Trophoblast cell (in vitro differentiated cells and primary cell): ENCODE measurements around the gene HES1.

Experiments used
- DNase-seq, 2 donors: peaks; one replicate each; pipeline ENCODE4 v3.0.0-alpha.2; 2016
- H2AFZ ChIP-seq: 2 replicates; pipeline ENCODE4 v1.6.1; 2013; ENCODE audit warnings: low read length, moderate library complexity, mild to moderate bottlenecking; ENCODE audit not compliant: insufficient read depth, poor library complexity
- H2AK5ac ChIP-seq: 2 replicates; pipeline ENCODE4 v1.6.1; 2013; ENCODE audit warnings: mild to moderate bottlenecking, low read length
- H2BK120ac ChIP-seq: 2 replicates; pipeline ENCODE4 v1.6.1; 2013; ENCODE audit warnings: low read length, mild to moderate bottlenecking, moderate library complexity; ENCODE audit not compliant: insufficient read depth, poor library complexity
- H2BK12ac ChIP-seq: 2 replicates; pipeline ENCODE4 v1.6.1; 2013; ENCODE audit warnings: mild to moderate bottlenecking, low read length, moderate library complexity
- H2BK5ac ChIP-seq: 2 replicates; pipeline ENCODE4 v1.6.1; 2013; ENCODE audit warnings: low read length, low read depth, moderate library complexity, mild to moderate bottlenecking; ENCODE audit not compliant: poor library complexity
- H3K14ac ChIP-seq: 2 replicates; pipeline ENCODE4 v1.6.1; 2013; ENCODE audit warnings: mild to moderate bottlenecking, low read length
- H3K18ac ChIP-seq: 2 replicates; pipeline ENCODE4 v1.6.1; 2013; ENCODE audit warnings: mild to moderate bottlenecking, low read length
- H3K23ac ChIP-seq: 2 replicates; pipeline ENCODE4 v1.6.1; 2013; ENCODE audit warnings: low read length
- H3K27ac ChIP-seq: 2 replicates; pipeline ENCODE4 v1.5.1; 2013; ENCODE audit warnings: low read depth, mild to moderate bottlenecking, inconsistent platforms, low read length, moderate library complexity
- H3K27me3 ChIP-seq: 2 replicates; pipeline ENCODE4 v1.6.1; 2013; ENCODE audit warnings: inconsistent platforms, mild to moderate bottlenecking, low read length, moderate library complexity; ENCODE audit not compliant: insufficient read depth
- H3K36me3 ChIP-seq, 2 experiments: 1 replicate in 1 of 2; 2 replicates in 1 of 2; pipeline ENCODE4 v1.6.1; 2013; ENCODE audit warnings: low read length in 2 of 2, mild to moderate bottlenecking in 2 of 2, moderate library complexity in 1 of 2; ENCODE audit not compliant: insufficient read depth in 2 of 2, control insufficient read depth in 1 of 2
- H3K4ac ChIP-seq: 2 replicates; pipeline ENCODE4 v1.6.1; 2013; ENCODE audit warnings: low read depth, mild to moderate bottlenecking, low read length, moderate library complexity
- H3K4me1 ChIP-seq, 2 experiments: 1 replicate in 1 of 2; 2 replicates in 1 of 2; pipeline ENCODE4 v1.6.1; 2013; ENCODE audit warnings: low read length in 2 of 2, mild to moderate bottlenecking in 2 of 2, moderate library complexity in 1 of 2; ENCODE audit not compliant: insufficient read depth in 2 of 2, control insufficient read depth in 1 of 2
- H3K4me2 ChIP-seq: 2 replicates; pipeline ENCODE4 v1.6.1; 2013; ENCODE audit warnings: inconsistent platforms, mild to moderate bottlenecking, low read length, moderate library complexity
- H3K4me3 ChIP-seq: 2 replicates; pipeline ENCODE4 v1.5.1; 2013; ENCODE audit warnings: mild to moderate bottlenecking, low read depth, low read length, inconsistent platforms
- H3K79me1 ChIP-seq: one replicate; pipeline ENCODE4 v1.6.1; 2013; ENCODE audit warnings: low read length
- H3K79me2 ChIP-seq: 2 replicates; pipeline ENCODE4 v1.6.1; 2013; ENCODE audit warnings: low read length, mild to moderate bottlenecking; ENCODE audit not compliant: control insufficient read depth, insufficient read depth, poor library complexity
- H3K9ac ChIP-seq: 2 replicates; pipeline ENCODE4 v1.6.1; 2013; ENCODE audit warnings: mild to moderate bottlenecking, low read length
- H3K9me3 ChIP-seq: 2 replicates; pipeline ENCODE4 v1.6.1; 2013; ENCODE audit warnings: low read depth, mild to moderate bottlenecking, control low read depth, inconsistent platforms, low read length; ENCODE audit not compliant: insufficient read depth
- H4K12ac ChIP-seq: 2 replicates; pipeline ENCODE4 v1.6.1; 2013; ENCODE audit warnings: low read depth, mild to moderate bottlenecking, low read length, moderate library complexity
- H4K8ac ChIP-seq: 2 replicates; pipeline ENCODE4 v1.6.1; 2013; ENCODE audit warnings: low read depth, mild to moderate bottlenecking, low read length, moderate library complexity
- H4K91ac ChIP-seq: one replicate; pipeline ENCODE4 v1.6.1; 2013; ENCODE audit warnings: low read depth, mild to moderate bottlenecking, low read length, moderate library complexity
- WGBS: extraction: QIAGEN DNeasy Blood & Tissue Kit; methylation state at CpG from one replicate; pipeline ENCODE4 v1.1.7; 2013; ENCODE audit warnings: missing lambda C conversion rate; ENCODE audit not compliant: insufficient read length, insufficient coverage; ENCODE audit errors: extremely low coverage; 5-methylcytosine and 5-hydroxymethylcytosine counted together

HES1 gene

DNA sequence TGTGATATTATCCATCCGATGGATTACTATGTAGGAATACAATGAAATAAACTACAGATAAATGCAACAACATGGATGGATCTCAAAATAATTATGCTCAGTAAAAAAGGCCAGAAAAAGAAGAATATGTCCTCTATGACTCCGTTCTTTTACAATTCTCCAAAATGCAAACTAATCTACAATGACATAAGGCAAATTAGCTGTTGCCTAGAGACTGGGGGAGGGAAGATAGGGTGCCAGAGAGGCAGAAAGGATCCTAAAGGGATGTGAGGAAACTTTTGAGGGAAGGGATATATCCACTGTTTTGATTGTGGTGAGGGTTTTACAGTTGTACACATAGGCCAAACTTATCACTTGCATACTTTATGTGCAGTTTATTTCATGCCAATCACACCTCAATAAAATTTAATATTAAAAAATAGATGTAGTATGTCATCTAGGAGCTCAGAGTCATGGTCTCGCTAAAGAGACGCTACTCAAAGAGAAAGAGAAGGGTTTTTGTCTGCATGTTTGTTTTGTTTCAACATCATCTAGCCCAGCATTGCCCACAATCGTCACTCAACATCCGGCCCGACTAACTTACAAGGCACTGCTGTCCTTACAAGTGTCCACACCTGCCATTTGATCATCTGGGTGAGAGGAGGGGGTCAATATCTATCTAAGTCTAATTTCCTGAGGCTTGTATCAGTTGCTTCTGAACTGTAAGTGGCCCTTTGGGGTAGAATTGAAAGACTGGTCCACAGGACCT lies 29.5 kb downstream of the HES1 start:
- no peak overlapping the region for H3K14ac ChIP-seq
- WGBS: no CpG with 5 or more reads among the region's 7 CpGs

DNA sequence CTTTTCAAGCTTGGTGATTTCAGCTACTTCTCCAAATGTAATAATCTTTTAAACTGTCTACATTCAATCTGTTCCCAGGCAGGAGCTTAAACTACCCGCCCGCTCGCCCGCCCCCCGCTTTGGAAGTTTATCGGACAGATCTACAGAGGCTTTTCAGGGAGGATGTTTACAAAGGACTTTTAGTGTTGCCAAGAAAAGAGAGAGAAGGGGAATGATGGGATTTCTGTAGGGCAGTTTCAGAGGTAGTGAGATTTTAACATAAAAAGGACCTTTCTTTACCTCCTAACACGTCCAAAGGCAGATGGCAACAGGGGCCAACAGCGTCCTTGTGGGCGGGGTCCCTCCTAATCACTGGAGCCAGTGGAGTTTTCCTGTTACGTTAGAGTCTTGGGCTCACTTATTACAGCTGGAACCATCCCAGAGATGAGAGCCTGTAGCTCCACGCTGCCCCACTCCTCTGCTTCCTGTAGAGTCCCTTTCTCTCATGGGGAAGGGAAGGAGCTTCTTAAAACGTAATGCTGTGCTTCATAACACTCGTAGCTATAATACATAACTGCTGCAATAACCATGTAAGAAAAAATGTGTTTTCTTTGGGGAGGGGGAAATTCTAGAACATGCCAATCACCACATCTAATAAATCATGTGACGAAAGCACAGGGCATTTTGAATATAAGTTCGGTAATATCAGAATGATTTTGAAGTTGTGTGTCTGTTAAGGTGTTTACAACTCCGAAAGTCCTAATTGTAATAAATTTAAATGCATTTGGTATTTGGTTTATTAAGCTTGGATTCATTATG lies 30.9 kb downstream of the HES1 start:
- H4K91ac ChIP-seq: no peak overlapping the region

More for the DNA sequence above, 29.5 kb downstream of the HES1 start:
- Histone ChIP-seq H3K4me1 (peaks cover 0 to 2% of the 10 kb centered on the region in 2 experiments), H4K91ac (no peak overlapping the region), H3K9me3 (no peaks in the 10 kb centered on the region), H3K4me2 (no peak overlapping the region), H2BK5ac (no peak overlapping the region), H2AFZ (no peak overlapping the region), H3K18ac (no peak overlapping the region), H3K36me3 (no peaks in the 10 kb centered on the region), H3K23ac (no peak overlapping the region), H3K4me3 (no peak overlapping the region), H4K8ac (no peak overlapping the region), H3K9ac (no peak overlapping the region), H2AK5ac (peak overlapping the region; percentile 40), H4K12ac (no peak overlapping the region), H3K79me1 (peaks cover 3% of the 10 kb centered on the region), H2BK120ac (no peak overlapping the region), H2BK12ac (no peak overlapping the region), H3K27ac (no peak overlapping the region), H3K79me2 (no peaks in the 10 kb centered on the region), H3K27me3 (no peaks in the 10 kb centered on the region), H3K4ac (no peak overlapping the region)
- no peak for DNase-seq

DNA sequence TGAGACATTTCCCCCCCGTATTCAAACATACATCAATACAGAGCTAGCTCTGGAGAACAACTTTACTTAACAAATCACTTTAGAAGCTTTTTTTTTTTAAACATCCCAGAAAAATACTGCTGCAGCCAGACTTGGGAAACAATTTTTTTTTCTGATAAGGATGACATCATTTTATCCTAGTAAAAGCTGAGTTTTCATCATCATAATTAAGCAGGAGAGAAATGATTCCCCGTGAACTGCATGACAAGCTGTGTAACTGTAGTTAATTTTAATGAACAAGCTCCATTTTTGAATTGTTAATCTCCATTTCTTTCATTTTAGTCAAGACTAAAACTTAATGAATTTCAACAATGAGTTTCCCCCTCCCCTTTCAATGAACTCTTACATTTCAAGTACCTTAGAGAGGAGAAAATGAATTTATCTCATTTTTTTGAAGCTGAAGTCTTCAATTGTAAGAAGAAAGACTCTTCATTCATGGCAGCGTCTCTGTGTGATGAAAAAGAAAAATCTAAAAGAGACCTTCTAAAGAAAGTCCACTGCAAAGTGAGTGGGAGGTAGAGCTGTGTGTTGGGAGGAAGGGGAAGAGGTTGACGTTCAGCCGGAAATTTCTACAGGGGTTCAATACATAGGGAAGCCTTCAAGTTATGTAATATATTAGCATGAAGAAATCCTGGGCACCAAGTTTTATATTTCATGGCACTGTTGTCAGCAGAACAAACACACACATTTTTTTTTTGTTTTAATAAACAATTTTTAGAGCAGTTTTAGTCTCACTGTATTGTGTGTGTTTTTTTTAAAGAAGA lies 31.7 kb downstream of the HES1 start:
- H3K9me3 ChIP-seq: no peaks in the 10 kb centered on the region
- H2BK5ac ChIP-seq: no peak overlapping the region
- no CpG with 5 or more reads among the region's 5 CpGs for WGBS
- no peak overlapping the region for H3K18ac ChIP-seq
- no peak overlapping the region for H2BK12ac ChIP-seq
- H2AK5ac ChIP-seq: no peak overlapping the region
- H3K4ac ChIP-seq: no peak overlapping the region
- no peaks in the 10 kb centered on the region for H3K36me3 ChIP-seq
- H3K27me3 ChIP-seq: no peaks in the 10 kb centered on the region
- no peaks in the 10 kb centered on the region for H3K79me1 ChIP-seq
- no peak overlapping the region for H4K91ac ChIP-seq
- H3K9ac ChIP-seq: no peak overlapping the region
- H2BK120ac ChIP-seq: no peak overlapping the region
- H2AFZ ChIP-seq: no peak overlapping the region
- H4K12ac ChIP-seq: no peak overlapping the region
- no peak overlapping the region for H3K4me3 ChIP-seq
- DNase-seq: no peak
- no peak overlapping the region for H4K8ac ChIP-seq
- no peak overlapping the region for H3K4me2 ChIP-seq
- no peak overlapping the region for H3K27ac ChIP-seq
- H3K79me2 ChIP-seq: no peaks in the 10 kb centered on the region
- peaks cover 0 to 2% of the 10 kb centered on the region in 2 experiments for H3K4me1 ChIP-seq
- H3K14ac ChIP-seq: no peak overlapping the region
- no peak overlapping the region for H3K23ac ChIP-seq

More for the DNA sequence above, 30.9 kb downstream of the HES1 start:
- Histone ChIP-seq H3K36me3 (no peaks in the 10 kb centered on the region), H3K14ac (no peak overlapping the region), H2BK120ac (no peak overlapping the region), H4K8ac (no peak overlapping the region), H3K23ac (no peak overlapping the region), H3K18ac (no peak overlapping the region), H2AK5ac (no peak overlapping the region), H2BK5ac (no peak overlapping the region), H3K4me2 (no peak overlapping the region), H2AFZ (no peak overlapping the region), H3K9ac (no peak overlapping the region), H3K4me1 (peaks cover 0 to 2% of the 10 kb centered on the region in 2 experiments), H2BK12ac (no peak overlapping the region), H3K4me3 (no peak overlapping the region), H3K27ac (no peak overlapping the region), H3K79me2 (no peaks in the 10 kb centered on the region), H3K79me1 (no peaks in the 10 kb centered on the region), H3K9me3 (no peaks in the 10 kb centered on the region), H3K4ac (no peak overlapping the region), H4K12ac (no peak overlapping the region), H3K27me3 (no peaks in the 10 kb centered on the region)
- no CpG with 5 or more reads among the region's 16 CpGs for WGBS
- no peak for DNase-seq

DNA sequence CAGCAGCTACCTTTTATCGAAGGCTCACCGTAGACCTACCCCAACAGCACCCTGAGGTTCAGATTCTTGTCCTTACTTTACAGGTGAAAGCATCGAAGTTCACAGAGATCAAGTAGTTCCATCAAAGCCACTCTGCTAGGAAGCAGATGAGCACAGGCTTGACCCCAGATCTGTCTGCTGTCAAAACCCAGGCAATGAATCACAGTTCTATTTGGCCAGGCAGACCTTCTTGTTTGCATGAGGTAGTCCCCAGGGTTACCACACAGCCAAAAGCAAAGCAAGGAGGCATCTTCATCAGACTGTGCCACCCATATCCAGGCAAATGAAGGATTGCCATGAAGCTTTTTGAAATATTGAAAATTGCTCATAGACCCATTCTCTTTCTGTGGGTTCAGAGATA lies 33.0 kb downstream of the HES1 start:
- H3K14ac ChIP-seq: no peak overlapping the region

More for the DNA sequence above, 33.0 kb downstream of the HES1 start:
- no peak for DNase-seq
- H3K4me2 ChIP-seq: no peak overlapping the region
- H2BK12ac ChIP-seq: no peak overlapping the region
- no peak overlapping the region for H2AK5ac ChIP-seq
- no peaks in the 10 kb centered on the region for H3K9me3 ChIP-seq
- H2BK5ac ChIP-seq: no peak overlapping the region
- no peak overlapping the region for H4K91ac ChIP-seq
- no peaks in the 10 kb centered on the region for H3K27me3 ChIP-seq
- H3K9ac ChIP-seq: no peak overlapping the region
- no peaks in the 10 kb centered on the region for H3K79me2 ChIP-seq
- no CpG with 5 or more reads among the region's 3 CpGs for WGBS
- no peak overlapping the region for H3K23ac ChIP-seq
- no peak overlapping the region for H4K8ac ChIP-seq
- no peaks in the 10 kb centered on the region for H3K79me1 ChIP-seq
- H2AFZ ChIP-seq: no peak overlapping the region
- no peaks in the 10 kb centered on the region for H3K36me3 ChIP-seq
- peaks cover 0 to 2% of the 10 kb centered on the region in 2 experiments for H3K4me1 ChIP-seq
- H4K12ac ChIP-seq: no peak overlapping the region
- no peak overlapping the region for H2BK120ac ChIP-seq
- H3K4me3 ChIP-seq: no peak overlapping the region
- no peak overlapping the region for H3K18ac ChIP-seq
- no peak overlapping the region for H3K4ac ChIP-seq
- H3K27ac ChIP-seq: no peak overlapping the region
